ENCODE data around the gene TAF5. TPM values are rescaled to one million over a fixed set of nuclear protein-coding genes. Genes with fewer than 3 reads are reported as not detected.
A peak's percentile ranks its signal among the peaks of the same experiment; 100 is the strongest.

TAF5 gene
- total and polyA plus RNA-seq, 10 of the 15 experiments (the other 5 are each of a cell fraction or from before 2014, with no cell fraction given) = 3.7 to 9.2 (median 7.3) TPM

- 0 out of 2 replicates have a peak, but pooled peaks have one; percentile 17 for TF ChIP-seq NFYB (IDR thresholded peaks at IDR 0.05; ENCODE audit: insufficient read depth, low read depth, low read length)
- TF ChIP-seq MLLT1 (IDR thresholded peaks at IDR 0.05) = peak; percentile 100
- TF ChIP-seq POLR2A (IDR thresholded peaks at IDR 0.05; ENCODE audit: low read depth, low read length) = no peak
These were observed 396 bp upstream of the TAF5 start (continued) for GRCh38 chr10:103367379-103367781.

- intact Hi-C loops (cut with micrococcal nuclease; ENCODE audit: unreplicated experiment) = no loop called here
- Histone ChIP-seq H3K4me3 (peak overlapping the region; percentile 22; the same call in 1 of the 2 replicates), H3K79me2 (ENCODE audit: control insufficient read depth, insufficient read depth, low read length) (peaks cover 24% of the 10 kb centered on the region), H3K27ac (ENCODE audit: control insufficient read depth, insufficient read depth) (peak overlapping the region; percentile 71), H2AFZ (ENCODE audit: control insufficient read depth, low read depth, low read length) (peak overlapping the region; percentile 46), H4K20me1 (ENCODE audit: control insufficient read depth, insufficient read depth) (no peaks in the 10 kb centered on the region), H3K9ac (ENCODE audit: control insufficient read depth, insufficient read depth, low read length) (peak overlapping the region; percentile 35; the same call in 1 of the 2 replicates), H3K27me3 (replicated peaks in 1 of 2; ENCODE audit: control insufficient read depth in 2 of 2, insufficient read depth in 2 of 2, low read length in 1 of 2) (no peaks in the 10 kb centered on the region), H3K9me3 (replicated peaks; ENCODE audit: control insufficient read depth, insufficient read depth, low read length) (no peaks in the 10 kb centered on the region), H3K36me3 (ENCODE audit: control insufficient read depth in 2 of 2, insufficient read depth in 2 of 2, low read length in 1 of 2) (peaks cover 0 to 3% of the 10 kb centered on the region in 2 experiments; a peak in 1 of 4 replicates), H3K4me1 (ENCODE audit: control insufficient read depth, insufficient read depth, low read length) (peaks cover 20% of the 10 kb centered on the region), H3K4me2 (ENCODE audit: control insufficient read depth, insufficient read depth) (peak overlapping the region; percentile 15; the same call in 1 of the 2 replicates)
- in situ Hi-C loops (cut with MboI) = no loop called here
- DNase-seq (ENCODE audit: low read depth, low spot score) (no peak), FAIRE-seq (no peak), ATAC-seq (peak; percentile 57)
- SMC1A ChIA-PET (ENCODE audit: uncharacterized antibody, unreplicated experiment) = interaction anchor here (0.9 to 1.4 kb wide), 2 partner anchors 11 to 24 kb away, joined by 4 to 5 read pairs; no protein-coding TSS in a partner anchor
- RAD21 ChIA-PET (ENCODE audit: unreplicated experiment) = no interaction called here
- CTCF ChIA-PET = interaction anchor here (0.6 to 1.4 kb wide), 5 partner anchors 11 to 456 kb away, joined by 3 to 5 read pairs (median 4); partner anchors contain the start of genes ATP5MK, CNNM2 and PDCD11
- BruUV-seq (replicated peaks) = no TSS peak
- WGBS (ENCODE audit: insufficient coverage, insufficient replicate concordance, low lambda C conversion rate, missing lambda C conversion rate) = 0% methylated on average over 3 of the region's 3 CpGs
- POLR2A ChIA-PET = interaction anchor here (0.6 kb wide), 2 partner anchors 17 to 607 kb away, joined by 3 to 4 read pairs; no protein-coding TSS in a partner anchor
- TF ChIP-seq FOXK2 (IDR thresholded peaks at IDR 0.05) (no peak), PAX5 (IDR thresholded peaks at IDR 0.05; ENCODE audit: borderline replicate concordance, low read depth, low read length) (no peak), FOXM1 (IDR thresholded peaks at IDR 0.05; ENCODE audit: low read depth, low read length) (0 out of 2 replicates have a peak, but pooled peaks have one; percentile 44), MEF2A (IDR thresholded peaks at IDR 0.05; ENCODE audit: insufficient read depth, low read depth, low read length) (0 out of 2 replicates have a peak, but pooled peaks have one; percentile 50), CBFB (IDR thresholded peaks at IDR 0.05; ENCODE audit: low read depth) (0 out of 2 replicates have a peak, but pooled peaks have one; percentile 19), MTA3 (IDR thresholded peaks at IDR 0.05; ENCODE audit: borderline replicate concordance, low read length) (no peak), CREM (IDR thresholded peaks at IDR 0.05; ENCODE audit: low read depth) (peak; percentile 43; the same call in 1 of the 2 replicates), MEF2B (IDR thresholded peaks at IDR 0.05; ENCODE audit: partially characterized antibody, poor library complexity, severe bottlenecking) (no peak), SPI1 (IDR thresholded peaks at IDR 0.05; ENCODE audit: borderline replicate concordance, insufficient read depth, low read depth, low read length) (peak; percentile 17; the same call in 1 of the 2 replicates), ESRRA (IDR thresholded peaks at IDR 0.05; ENCODE audit: low read length) (no peak), CREB1 (IDR thresholded peaks at IDR 0.05; ENCODE audit: low read depth) (0 out of 2 replicates have a peak, but pooled peaks have one; percentile 24)
- TF ChIP-seq, protein P1, sequence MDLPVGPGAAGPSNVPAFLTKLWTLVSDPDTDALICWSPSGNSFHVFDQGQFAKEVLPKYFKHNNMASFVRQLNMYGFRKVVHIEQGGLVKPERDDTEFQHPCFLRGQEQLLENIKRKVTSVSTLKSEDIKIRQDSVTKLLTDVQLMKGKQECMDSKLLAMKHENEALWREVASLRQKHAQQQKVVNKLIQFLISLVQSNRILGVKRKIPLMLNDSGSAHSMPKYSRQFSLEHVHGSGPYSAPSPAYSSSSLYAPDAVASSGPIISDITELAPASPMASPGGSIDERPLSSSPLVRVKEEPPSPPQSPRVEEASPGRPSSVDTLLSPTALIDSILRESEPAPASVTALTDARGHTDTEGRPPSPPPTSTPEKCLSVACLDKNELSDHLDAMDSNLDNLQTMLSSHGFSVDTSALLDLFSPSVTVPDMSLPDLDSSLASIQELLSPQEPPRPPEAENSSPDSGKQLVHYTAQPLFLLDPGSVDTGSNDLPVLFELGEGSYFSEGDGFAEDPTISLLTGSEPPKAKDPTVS (IDR thresholded peaks at IDR 0.05; ENCODE audit: low read depth, low read length) = no peak
- TF ChIP-seq, protein P2, sequence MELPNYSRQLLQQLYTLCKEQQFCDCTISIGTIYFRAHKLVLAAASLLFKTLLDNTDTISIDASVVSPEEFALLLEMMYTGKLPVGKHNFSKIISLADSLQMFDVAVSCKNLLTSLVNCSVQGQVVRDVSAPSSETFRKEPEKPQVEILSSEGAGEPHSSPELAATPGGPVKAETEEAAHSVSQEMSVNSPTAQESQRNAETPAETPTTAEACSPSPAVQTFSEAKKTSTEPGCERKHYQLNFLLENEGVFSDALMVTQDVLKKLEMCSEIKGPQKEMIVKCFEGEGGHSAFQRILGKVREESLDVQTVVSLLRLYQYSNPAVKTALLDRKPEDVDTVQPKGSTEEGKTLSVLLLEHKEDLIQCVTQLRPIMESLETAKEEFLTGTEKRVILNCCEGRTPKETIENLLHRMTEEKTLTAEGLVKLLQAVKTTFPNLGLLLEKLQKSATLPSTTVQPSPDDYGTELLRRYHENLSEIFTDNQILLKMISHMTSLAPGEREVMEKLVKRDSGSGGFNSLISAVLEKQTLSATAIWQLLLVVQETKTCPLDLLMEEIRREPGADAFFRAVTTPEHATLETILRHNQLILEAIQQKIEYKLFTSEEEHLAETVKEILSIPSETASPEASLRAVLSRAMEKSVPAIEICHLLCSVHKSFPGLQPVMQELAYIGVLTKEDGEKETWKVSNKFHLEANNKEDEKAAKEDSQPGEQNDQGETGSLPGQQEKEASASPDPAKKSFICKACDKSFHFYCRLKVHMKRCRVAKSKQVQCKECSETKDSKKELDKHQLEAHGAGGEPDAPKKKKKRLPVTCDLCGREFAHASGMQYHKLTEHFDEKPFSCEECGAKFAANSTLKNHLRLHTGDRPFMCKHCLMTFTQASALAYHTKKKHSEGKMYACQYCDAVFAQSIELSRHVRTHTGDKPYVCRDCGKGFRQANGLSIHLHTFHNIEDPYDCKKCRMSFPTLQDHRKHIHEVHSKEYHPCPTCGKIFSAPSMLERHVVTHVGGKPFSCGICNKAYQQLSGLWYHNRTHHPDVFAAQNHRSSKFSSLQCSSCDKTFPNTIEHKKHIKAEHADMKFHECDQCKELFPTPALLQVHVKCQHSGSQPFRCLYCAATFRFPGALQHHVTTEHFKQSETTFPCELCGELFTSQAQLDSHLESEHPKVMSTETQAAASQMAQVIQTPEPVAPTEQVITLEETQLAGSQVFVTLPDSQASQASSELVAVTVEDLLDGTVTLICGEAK (IDR thresholded peaks at IDR 0.05; ENCODE audit: borderline replicate concordance) = no peak
These were observed 5.8 kb downstream of the TAF5 start for GRCh38 chr10:103373544-103373943.
